Body of pancreas (tissue), 4 donors: Measurements from ENCODE around the gene VPS50. TPM values are rescaled to one million over a fixed set of nuclear protein-coding genes. Genes with fewer than 3 reads are reported as not detected.

Experiments
- ATAC-seq: fragments of 150-250 bp; one replicate; pipeline ENCODE4 v1.9.1; 2016
- DNase-seq, 4 donors: peaks; one replicate each; pipeline ENCODE4 v3.0.0-alpha.2; 2019
- H3K27ac ChIP-seq, 4 donors: fragments of 200-600 bp; sonication (generic); 1 replicate in 3 of 4; 2 replicates in 1 of 4; pipeline versions ENCODE4 v1.5.1 to v1.6.1; 2016 to 2019; ENCODE audit warnings: mild to moderate bottlenecking in 1 of 4, mixed read lengths in 1 of 4, moderate library complexity in 1 of 4
- H3K27me3 ChIP-seq, 2 donors: fragments of 200-600 bp; sonication (generic); one replicate each; pipeline ENCODE4 v1.6.0; 2016; ENCODE audit warnings: mild to moderate bottlenecking in 1 of 2
- H3K36me3 ChIP-seq, 2 donors: fragments of 200-600 bp; sonication (generic); replicated peaks in 1 of 2; 2 replicates each; pipeline ENCODE4 v1.5.1; 2016; ENCODE audit warnings: low read depth in 2 of 2; ENCODE audit not compliant: insufficient read depth in 1 of 2
- H3K4me1 ChIP-seq: fragments of 200-600 bp; sonication (generic); one replicate; pipeline ENCODE4 v1.6.0; 2016
- H3K4me3 ChIP-seq, 2 donors: fragments of 200-600 bp; sonication (generic); 1 replicate in 1 of 2; 2 replicates in 1 of 2; pipeline ENCODE4 v1.5.1; 2016 to 2019
- H3K9me3 ChIP-seq, 3 donors: fragments of 200-600 bp; sonication (generic); 1 replicate in 2 of 3; 2 replicates in 1 of 3; pipeline ENCODE4 v1.5.1; 2016
- CTCF ChIP-seq, 7 experiments: fragments of 450-650 bp in 4 of 7; fragments of 200-600 bp in 3 of 7; sonication (generic) in 3 of 7; IDR thresholded peaks; one replicate each; pipeline ENCODE4 v1.5.1; 2016 to 2019; ENCODE audit warnings: antibody characterized with exemption in 7 of 7
- POLR2A ChIP-seq, 3 donors: fragments of 450-650 bp; IDR thresholded peaks; one replicate each; pipeline ENCODE4 v1.6.1; 2016; ENCODE audit warnings: antibody characterized with exemption in 3 of 3, mild to moderate bottlenecking in 2 of 3
- WGBS, 2 donors: methylation state at CpG; one replicate each; pipeline ENCODE4 v1.1.5; 2017; 5-methylcytosine and 5-hydroxymethylcytosine counted together
- intact Hi-C: fragments of 100-400 bp; cut with DNase I; formaldehyde crosslinking; loops from one replicate; pipeline ENCODE4 v1.15.1; 2023
- total RNA-seq, 2 donors: library from RNA; depleted of rRNA; stranded (reverse); fragments of >200 nt; gene quantifications; one replicate each; pipeline ENCODE4 v1.1.0, GENCODE V29; 2016

Gene VPS50
- total RNA-seq, 2 donors from 2014 or later: 9.6 to 28.3 TPM

- no peak for TF ChIP-seq CTCF (IDR thresholded peaks at IDR 0.05)
- no peak for TF ChIP-seq POLR2A (IDR thresholded peaks at IDR 0.05)
- ATAC-seq: no peak
- intact Hi-C loops: no loop called here
- no peak overlapping the region for H3K4me3 ChIP-seq
- H3K27ac ChIP-seq: no peak overlapping the region
- no peaks in the 10 kb centered on the region for H3K27me3 ChIP-seq
- H3K9me3 ChIP-seq: no peaks in the 10 kb centered on the region
- no peaks in the 10 kb centered on the region for H3K36me3 ChIP-seq
- no peaks in the 10 kb centered on the region for H3K4me1 ChIP-seq
- DNase-seq: no peak
Measured at GRCh38 chr7:93373537-93373936, 141.4 kb downstream of the VPS50 start.

- WGBS, 2 donors: 23 to 26% methylated on average over 5 of the region's 5 CpGs
- DNase-seq (no peak), ATAC-seq (peak; percentile 55)
- intact Hi-C loops: no loop called here
- Histone ChIP-seq H3K27me3 (no peaks in the 10 kb centered on the region), H3K36me3 (no peaks in the 10 kb centered on the region), H3K27ac (no peak overlapping the region), H3K4me3 (no peak overlapping the region), H3K4me1 (no peaks in the 10 kb centered on the region), H3K9me3 (no peaks in the 10 kb centered on the region)
- TF ChIP-seq POLR2A (IDR thresholded peaks at IDR 0.05) (no peak), CTCF (IDR thresholded peaks at IDR 0.05) (peak in 6 of 7 experiments; percentile 45 to 71 (median 52))
Measured at GRCh38 chr7:93374345-93374940, 142.3 kb downstream of the VPS50 start.

GRCh38 chr7:93375603-93376002, 143.4 kb downstream of the VPS50 start:
- Histone ChIP-seq H3K4me3 (no peak overlapping the region), H3K27ac (no peak overlapping the region), H3K4me1 (no peaks in the 10 kb centered on the region), H3K9me3 (no peaks in the 10 kb centered on the region), H3K27me3 (no peaks in the 10 kb centered on the region), H3K36me3 (no peaks in the 10 kb centered on the region)
- DNase-seq (no peak), ATAC-seq (no peak)
- intact Hi-C loops: no loop called here
- TF ChIP-seq POLR2A (IDR thresholded peaks at IDR 0.05) (no peak), CTCF (IDR thresholded peaks at IDR 0.05) (no peak)

- no peak overlapping the region for H3K4me3 ChIP-seq
- no peaks in the 10 kb centered on the region for H3K36me3 ChIP-seq
- no peaks in the 10 kb centered on the region for H3K4me1 ChIP-seq
- no peak overlapping the region for H3K27ac ChIP-seq
- WGBS, 2 donors: 62 to 68% methylated on average over 6 of the region's 6 CpGs
- DNase-seq (no peak), ATAC-seq (no peak)
- H3K27me3 ChIP-seq: no peaks in the 10 kb centered on the region
- H3K9me3 ChIP-seq: no peaks in the 10 kb centered on the region
- intact Hi-C loops: no loop called here
- TF ChIP-seq POLR2A (IDR thresholded peaks at IDR 0.05) (no peak), CTCF (IDR thresholded peaks at IDR 0.05) (no peak)
Measured at GRCh38 chr7:93378131-93378760, 146.1 kb downstream of the VPS50 start.

- H3K4me1 ChIP-seq: no peaks in the 10 kb centered on the region
- no peaks in the 10 kb centered on the region for H3K36me3 ChIP-seq
- TF ChIP-seq CTCF (IDR thresholded peaks at IDR 0.05): no peak
- TF ChIP-seq POLR2A (IDR thresholded peaks at IDR 0.05): no peak
- no peak overlapping the region for H3K4me3 ChIP-seq
- ATAC-seq: no peak
- H3K27me3 ChIP-seq: no peaks in the 10 kb centered on the region
- H3K9me3 ChIP-seq: no peaks in the 10 kb centered on the region
- no peak for DNase-seq
- WGBS, 2 donors: 88% methylated on average over 3 of the region's 3 CpGs
- no peak overlapping the region for H3K27ac ChIP-seq
- intact Hi-C loops: no loop called here
Measured at GRCh38 chr7:93382362-93382761, 150.2 kb downstream of the VPS50 start.
